Panc1 (cell line): ENCODE data around the gene RBMX2. TPM values are rescaled to one million over a fixed set of nuclear protein-coding genes. Genes with fewer than 3 reads are reported as not detected.

Source experiments
- ATAC-seq: fragments of 200-7000 bp; cut with Tn5 transposase; 2 replicates; pipeline ENCODE4 v1.9.1; 2020; ENCODE audit warnings: mild to moderate bottlenecking, moderate library complexity
- BruUV-seq: library from RNA; stranded (reverse); fragments of 400-500 nt; replicated peaks from 2 replicates; lab custom pipeline; 2021; lab: Mats Ljungman, UMichigan
- CTCF ChIA-PET: fragments of 300-600 bp; sonication (Branson Sonifier 250); formaldehyde crosslinking; loops from one replicate; lab custom pipeline; 2022; ENCODE audit warnings: antibody characterized with exemption; lab: Charles Lee
- POLR2A ChIA-PET: fragments of 300-600 bp; sonication (Branson Sonifier 250); formaldehyde crosslinking; loops from one replicate; lab custom pipeline; 2022; ENCODE audit warnings: antibody characterized with exemption; lab: Charles Lee
- DNase-seq: peaks from one replicate; pipeline ENCODE4 v3.0.0-alpha.2; 2010; ENCODE audit warnings: low read depth, low spot score
- H3K27ac ChIP-seq: 2 replicates; pipeline ENCODE4 v1.5.1; 2011; ENCODE audit warnings: mild to moderate bottlenecking, low read length, inconsistent platforms
- H3K27me3 ChIP-seq: fragments of 200-500 bp; sonication (Bioruptor generic); 2 replicates; pipeline ENCODE4 v1.6.0; 2014; ENCODE audit warnings: low read length, inconsistent platforms; ENCODE audit not compliant: control insufficient read depth, insufficient read depth
- H3K36me3 ChIP-seq: fragments of 200-500 bp; sonication (Bioruptor generic); 2 replicates; pipeline ENCODE4 v1.5.1; 2014; ENCODE audit warnings: inconsistent platforms, mild to moderate bottlenecking, low read length, moderate library complexity; ENCODE audit not compliant: control insufficient read depth, insufficient read depth
- H3K4me1 ChIP-seq: 2 replicates; pipeline ENCODE4 v1.5.1; 2011; ENCODE audit warnings: inconsistent platforms, mild to moderate bottlenecking, low read length, moderate library complexity; ENCODE audit not compliant: control insufficient read depth, insufficient read depth
- H3K4me3 ChIP-seq, 2 experiments: 2 replicates each; pipeline ENCODE4 v1.5.1; 2011 to 2012; ENCODE audit warnings: low read depth in 2 of 2, low read length in 2 of 2, mild to moderate bottlenecking in 2 of 2, inconsistent platforms in 1 of 2, moderate library complexity in 1 of 2
- H3K9me3 ChIP-seq: fragments of 200-500 bp; sonication (Bioruptor generic); 2 replicates; pipeline ENCODE4 v1.5.1; 2014; ENCODE audit warnings: low read depth, mild to moderate bottlenecking, inconsistent platforms, low read length, moderate library complexity; ENCODE audit not compliant: control insufficient read depth, insufficient read depth
- POLR2AphosphoS5 ChIP-seq: IDR thresholded peaks from 2 replicates; pipeline ENCODE4 v1.6.1; 2012; ENCODE audit warnings: mild to moderate bottlenecking, low read depth, low read length, moderate library complexity
- REST ChIP-seq, 2 experiments: IDR thresholded peaks; 2 replicates each; pipeline ENCODE4 v1.6.1; 2011 to 2012; ENCODE audit warnings: low read depth in 2 of 2, control low read depth in 1 of 2, low read length in 1 of 2, mild to moderate bottlenecking in 1 of 2, moderate library complexity in 1 of 2; ENCODE audit not compliant: insufficient read depth in 1 of 2
- SIN3A ChIP-seq: IDR thresholded peaks from 2 replicates; pipeline ENCODE4 v1.6.1; 2012; ENCODE audit warnings: low read depth, mild to moderate bottlenecking, low read length, moderate library complexity, borderline replicate concordance; ENCODE audit not compliant: insufficient read depth
- TCF7L2 ChIP-seq: IDR thresholded peaks from 2 replicates; pipeline ENCODE4 v1.6.1; 2011; ENCODE audit warnings: mild to moderate bottlenecking, low read depth, low read length, inconsistent platforms
- in situ Hi-C: cut with HindIII; loops from 2 replicates; pipeline ENCODE4 v1.10.0; 2016; ENCODE audit warnings: low sequenced_read_pairs, low pct_unique_long_range_greater_than_20kb
- intact Hi-C: fragments of 100-400 bp; cut with micrococcal nuclease; formaldehyde crosslinking; loops from one replicate; pipeline ENCODE4 v1.10.0; 2022; ENCODE audit not compliant: unreplicated experiment
- total RNA-seq: library from RNA; stranded (reverse); gene quantifications from one replicate; pipeline ENCODE4 v1.2.1, GENCODE V29; 2021; ENCODE audit not compliant: unreplicated experiment
- TF ChIP-seq, protein P1 (sequence below): fragments of 450-650 bp; IDR thresholded peaks from 2 replicates; pipeline ENCODE4 v1.5.1; 2017; ENCODE audit warnings: mild to moderate bottlenecking

Gene RBMX2
- total RNA-seq, 1 experiment from 2014 or later, result 40.4 TPM

DNA sequence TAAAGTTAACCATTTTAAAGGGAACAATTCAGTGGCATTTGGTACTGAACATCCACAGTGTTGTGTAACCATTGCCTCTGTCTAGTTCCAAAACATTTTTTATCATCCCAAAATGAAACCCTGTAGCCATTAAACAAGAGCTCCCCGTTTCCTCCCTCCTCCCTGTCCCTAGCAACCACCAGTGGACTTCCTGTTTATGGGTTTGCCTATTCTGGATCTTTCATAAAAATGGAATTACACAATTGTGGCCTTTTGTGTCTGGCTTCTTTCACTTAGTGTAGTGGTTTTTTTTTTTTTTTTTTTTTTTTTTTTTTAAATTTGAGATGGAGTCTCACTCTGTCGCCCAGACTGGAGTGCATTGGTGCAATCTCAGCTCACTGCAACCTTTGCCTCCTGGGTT lies 11.6 kb downstream of the RBMX2 start:
- no peaks in the 10 kb centered on the region for H3K27me3 ChIP-seq
- BruUV-seq, result no TSS peak
- CTCF ChIA-PET, result no interaction called here
- ATAC-seq, result no peak
- in situ Hi-C loops (no loop called here), intact Hi-C loops (no loop called here)
- no peak for DNase-seq
- TF ChIP-seq, protein P1, sequence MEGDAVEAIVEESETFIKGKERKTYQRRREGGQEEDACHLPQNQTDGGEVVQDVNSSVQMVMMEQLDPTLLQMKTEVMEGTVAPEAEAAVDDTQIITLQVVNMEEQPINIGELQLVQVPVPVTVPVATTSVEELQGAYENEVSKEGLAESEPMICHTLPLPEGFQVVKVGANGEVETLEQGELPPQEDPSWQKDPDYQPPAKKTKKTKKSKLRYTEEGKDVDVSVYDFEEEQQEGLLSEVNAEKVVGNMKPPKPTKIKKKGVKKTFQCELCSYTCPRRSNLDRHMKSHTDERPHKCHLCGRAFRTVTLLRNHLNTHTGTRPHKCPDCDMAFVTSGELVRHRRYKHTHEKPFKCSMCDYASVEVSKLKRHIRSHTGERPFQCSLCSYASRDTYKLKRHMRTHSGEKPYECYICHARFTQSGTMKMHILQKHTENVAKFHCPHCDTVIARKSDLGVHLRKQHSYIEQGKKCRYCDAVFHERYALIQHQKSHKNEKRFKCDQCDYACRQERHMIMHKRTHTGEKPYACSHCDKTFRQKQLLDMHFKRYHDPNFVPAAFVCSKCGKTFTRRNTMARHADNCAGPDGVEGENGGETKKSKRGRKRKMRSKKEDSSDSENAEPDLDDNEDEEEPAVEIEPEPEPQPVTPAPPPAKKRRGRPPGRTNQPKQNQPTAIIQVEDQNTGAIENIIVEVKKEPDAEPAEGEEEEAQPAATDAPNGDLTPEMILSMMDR, result no peak
- no peak for TF ChIP-seq SIN3A
- no peak for TF ChIP-seq POLR2AphosphoS5
- no peak overlapping the region for H3K27ac ChIP-seq
- H3K36me3 ChIP-seq, result peaks cover 6% of the 10 kb centered on the region; the same call in 1 of the 2 replicates
- H3K9me3 ChIP-seq, result no peaks in the 10 kb centered on the region
- no peak overlapping the region for H3K4me3 ChIP-seq
- POLR2A ChIA-PET, result no interaction called here
- no peaks in the 10 kb centered on the region for H3K4me1 ChIP-seq

DNA sequence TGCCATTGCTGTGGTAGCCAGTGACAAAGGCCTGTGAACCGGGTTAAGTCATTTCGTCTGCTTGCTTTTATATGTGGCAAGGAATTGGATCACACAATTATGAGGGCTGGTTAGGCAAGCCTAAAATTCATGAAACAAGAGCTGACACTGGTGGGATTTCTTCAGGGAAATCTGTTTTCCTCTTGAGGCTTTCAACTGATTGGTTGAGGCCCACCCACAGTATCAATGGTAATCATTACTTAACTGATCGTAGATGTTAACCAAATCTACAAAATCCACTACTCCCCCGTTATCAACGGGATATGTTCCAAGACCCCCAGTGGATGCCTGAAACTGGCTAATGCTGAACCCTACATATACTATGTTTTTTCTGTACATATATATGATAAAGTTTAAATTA lies 13.0 kb downstream of the RBMX2 start:
- ChIA-PET POLR2A (no interaction called here), CTCF (no interaction called here)
- in situ Hi-C loops, result no loop called here
- H3K36me3 ChIP-seq, result peaks cover 3% of the 10 kb centered on the region; the same call in 1 of the 2 replicates
- no peak for TF ChIP-seq POLR2AphosphoS5
- H3K27me3 ChIP-seq, result no peaks in the 10 kb centered on the region
- no peak overlapping the region for H3K27ac ChIP-seq
- no peak overlapping the region for H3K4me3 ChIP-seq
- no peak for DNase-seq
- H3K9me3 ChIP-seq, result no peaks in the 10 kb centered on the region
- intact Hi-C loops, result no loop called here
- ATAC-seq, result no peak
- no TSS peak for BruUV-seq
- H3K4me1 ChIP-seq, result no peaks in the 10 kb centered on the region

- no peaks in the 10 kb centered on the region for H3K4me1 ChIP-seq
- H3K4me3 ChIP-seq, result no peak overlapping the region
- CTCF ChIA-PET, result no interaction called here
- ATAC-seq (no peak), DNase-seq (no peak)
- no peak overlapping the region for H3K27ac ChIP-seq
- H3K9me3 ChIP-seq, result no peaks in the 10 kb centered on the region
- peaks cover 3% of the 10 kb centered on the region; the same call in 1 of the 2 replicates for H3K36me3 ChIP-seq
- intact Hi-C loops, result no loop called here
- in situ Hi-C loops, result no loop called here
- H3K27me3 ChIP-seq, result no peaks in the 10 kb centered on the region
- POLR2A ChIA-PET, result no interaction called here
- TF ChIP-seq SIN3A, result no peak
- TF ChIP-seq, protein P1, result no peak
- no peak for TF ChIP-seq REST (IDR thresholded peaks at IDR 0.05; ENCODE audit: insufficient read depth in 1 of 2, low read depth in 2 of 2, low read length in 1 of 2)
- TF ChIP-seq POLR2AphosphoS5, result no peak
- TF ChIP-seq TCF7L2, result no peak
- BruUV-seq, result no TSS peak
These were observed 13.4 kb downstream of the RBMX2 start for GRCh38 chrX:130415201-130415600.
